ENCODE data around the gene GTPBP1.

GTPBP1 gene

GRCh38 chr22:38740754-38741153 lies 35.0 kb downstream of the GTPBP1 start:
- DNase-seq (ENCODE audit: low read depth), result no peak
- no peak for TF ChIP-seq MYC (IDR thresholded peaks at IDR 0.05; ENCODE audit: low read depth, low read length)
- TF ChIP-seq, protein P1, sequence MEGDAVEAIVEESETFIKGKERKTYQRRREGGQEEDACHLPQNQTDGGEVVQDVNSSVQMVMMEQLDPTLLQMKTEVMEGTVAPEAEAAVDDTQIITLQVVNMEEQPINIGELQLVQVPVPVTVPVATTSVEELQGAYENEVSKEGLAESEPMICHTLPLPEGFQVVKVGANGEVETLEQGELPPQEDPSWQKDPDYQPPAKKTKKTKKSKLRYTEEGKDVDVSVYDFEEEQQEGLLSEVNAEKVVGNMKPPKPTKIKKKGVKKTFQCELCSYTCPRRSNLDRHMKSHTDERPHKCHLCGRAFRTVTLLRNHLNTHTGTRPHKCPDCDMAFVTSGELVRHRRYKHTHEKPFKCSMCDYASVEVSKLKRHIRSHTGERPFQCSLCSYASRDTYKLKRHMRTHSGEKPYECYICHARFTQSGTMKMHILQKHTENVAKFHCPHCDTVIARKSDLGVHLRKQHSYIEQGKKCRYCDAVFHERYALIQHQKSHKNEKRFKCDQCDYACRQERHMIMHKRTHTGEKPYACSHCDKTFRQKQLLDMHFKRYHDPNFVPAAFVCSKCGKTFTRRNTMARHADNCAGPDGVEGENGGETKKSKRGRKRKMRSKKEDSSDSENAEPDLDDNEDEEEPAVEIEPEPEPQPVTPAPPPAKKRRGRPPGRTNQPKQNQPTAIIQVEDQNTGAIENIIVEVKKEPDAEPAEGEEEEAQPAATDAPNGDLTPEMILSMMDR (IDR thresholded peaks at IDR 0.05; ENCODE audit: low read depth, low read length), result peak; percentile 1
- no peak overlapping the region for H3K4me3 ChIP-seq (ENCODE audit: low read depth, low read length)

GRCh38 chr22:38741166-38741565 lies 35.4 kb downstream of the GTPBP1 start:
- no peak for DNase-seq (ENCODE audit: low read depth)
- TF ChIP-seq MYC (IDR thresholded peaks at IDR 0.05; ENCODE audit: low read depth, low read length) (no peak), POLR2A (IDR thresholded peaks at IDR 0.05; ENCODE audit: extremely low read depth, insufficient read length) (no peak)
- TF ChIP-seq, protein P2, sequence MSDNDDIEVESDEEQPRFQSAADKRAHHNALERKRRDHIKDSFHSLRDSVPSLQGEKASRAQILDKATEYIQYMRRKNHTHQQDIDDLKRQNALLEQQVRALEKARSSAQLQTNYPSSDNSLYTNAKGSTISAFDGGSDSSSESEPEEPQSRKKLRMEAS (IDR thresholded peaks at IDR 0.05; ENCODE audit: low read depth, low read length), result no peak
- TF ChIP-seq, protein P1 (IDR thresholded peaks at IDR 0.05; ENCODE audit: low read depth, low read length), result no peak
- H3K4me3 ChIP-seq (ENCODE audit: low read depth, low read length), result no peak overlapping the region

- no peak for DNase-seq (ENCODE audit: low read depth)
- no peak overlapping the region for H3K4me3 ChIP-seq (ENCODE audit: low read depth, low read length)
- TF ChIP-seq MYC (IDR thresholded peaks at IDR 0.05; ENCODE audit: low read depth, low read length) (no peak), POLR2A (IDR thresholded peaks at IDR 0.05; ENCODE audit: extremely low read depth, insufficient read length) (no peak)
- TF ChIP-seq, protein P1 (IDR thresholded peaks at IDR 0.05; ENCODE audit: low read depth, low read length), result no peak
- TF ChIP-seq, protein P2 (IDR thresholded peaks at IDR 0.05; ENCODE audit: low read depth, low read length), result no peak
These were observed 35.8 kb downstream of the GTPBP1 start for GRCh38 chr22:38741576-38741975.

GRCh38 chr22:38742176-38742942 lies 36.6 kb downstream of the GTPBP1 start:
- H3K4me3 ChIP-seq (ENCODE audit: low read depth, low read length), result no peak overlapping the region
- no peak for DNase-seq (ENCODE audit: low read depth)
- no peak for TF ChIP-seq POLR2A (IDR thresholded peaks at IDR 0.05; ENCODE audit: extremely low read depth, insufficient read length)
- TF ChIP-seq, protein P1 (IDR thresholded peaks at IDR 0.05; ENCODE audit: low read depth, low read length), result no peak
- TF ChIP-seq MYC (IDR thresholded peaks at IDR 0.05; ENCODE audit: low read depth, low read length), result no peak
- TF ChIP-seq, protein P2 (IDR thresholded peaks at IDR 0.05; ENCODE audit: low read depth, low read length), result no peak

DNA sequence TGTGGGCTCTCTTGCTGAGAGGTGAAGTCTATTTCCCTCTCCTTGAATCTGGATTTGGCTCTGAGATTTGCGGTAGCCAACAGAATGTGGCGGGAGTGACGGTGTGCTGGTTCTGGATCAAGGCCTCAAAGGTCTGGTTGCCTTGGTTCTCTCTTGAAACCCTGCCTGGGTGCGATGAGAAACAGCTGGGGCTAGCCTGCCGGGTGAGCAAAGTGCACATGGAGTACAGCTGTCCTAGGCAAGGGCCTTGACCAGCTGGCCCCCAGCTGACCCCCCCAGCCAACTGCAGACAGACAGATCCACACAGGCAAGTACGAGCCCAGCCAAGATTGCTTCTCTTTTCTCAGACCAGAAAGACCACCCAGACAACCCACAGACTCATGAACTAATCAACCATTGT lies 39.2 kb downstream of the GTPBP1 start:
- no peak for DNase-seq (ENCODE audit: low read depth)
- H3K4me3 ChIP-seq (ENCODE audit: low read depth, low read length), result no peak overlapping the region
- TF ChIP-seq POLR2A (IDR thresholded peaks at IDR 0.05; ENCODE audit: extremely low read depth, insufficient read length) (no peak), MYC (IDR thresholded peaks at IDR 0.05; ENCODE audit: low read depth, low read length) (no peak)
- TF ChIP-seq, protein P2 (IDR thresholded peaks at IDR 0.05; ENCODE audit: low read depth, low read length), result no peak
- TF ChIP-seq, protein P1 (IDR thresholded peaks at IDR 0.05; ENCODE audit: low read depth, low read length), result no peak

Data from NB4 (cell line).